ENCODE data around the gene CDK5RAP1.

Gene CDK5RAP1

GRCh38 chr20:33316343-33316742, 85.0 kb downstream of the CDK5RAP1 start:
- Histone ChIP-seq H3K36me3 (ENCODE audit: insufficient read depth, low read length) (no peaks in the 10 kb centered on the region), H3K4me1 (ENCODE audit: insufficient read depth, low read length, poor library complexity, severe bottlenecking) (no peaks in the 10 kb centered on the region), H4K20me1 (ENCODE audit: insufficient read depth, low read length, poor library complexity, severe bottlenecking) (no peaks in the 10 kb centered on the region), H2AFZ (ENCODE audit: low read length) (no peak overlapping the region), H3K79me2 (ENCODE audit: insufficient read depth, low read length) (no peaks in the 10 kb centered on the region), H3F3A (ENCODE audit: low read depth) (no peaks in the 10 kb centered on the region), H3K9ac (ENCODE audit: low read depth, low read length, poor library complexity, severe bottlenecking) (no peak overlapping the region), H3K4me3 (ENCODE audit: low read length, poor library complexity, severe bottlenecking) (no peak overlapping the region), H3K9me2 (replicated peaks; ENCODE audit: low read depth, low read length) (no peaks in the 10 kb centered on the region), H3K9me3 (ENCODE audit: insufficient read depth, low read depth, low read length) (no peaks in the 10 kb centered on the region), H3K27me3 (ENCODE audit: insufficient read depth, low read length, poor library complexity, severe bottlenecking) (no peaks in the 10 kb centered on the region), H3K4me2 (ENCODE audit: low read depth, low read length, poor library complexity, severe bottlenecking) (no peak overlapping the region)
- TF ChIP-seq EZH2phosphoT487 (IDR thresholded peaks at IDR 0.05; ENCODE audit: borderline replicate concordance) (no peak), CTCF (conservative IDR thresholded peaks at IDR 0.05; ENCODE audit: low read length) (no peak)

GRCh38 chr20:33313686-33314314, 87.5 kb downstream of the CDK5RAP1 start:
- Histone ChIP-seq H3K79me2 (ENCODE audit: insufficient read depth, low read length) (no peaks in the 10 kb centered on the region), H3K27me3 (ENCODE audit: insufficient read depth, low read length, poor library complexity, severe bottlenecking) (no peaks in the 10 kb centered on the region), H3K9me3 (ENCODE audit: insufficient read depth, low read depth, low read length) (no peaks in the 10 kb centered on the region), H3K9me2 (replicated peaks; ENCODE audit: low read depth, low read length) (no peaks in the 10 kb centered on the region), H3K9ac (ENCODE audit: low read depth, low read length, poor library complexity, severe bottlenecking) (no peak overlapping the region), H3K36me3 (ENCODE audit: insufficient read depth, low read length) (no peaks in the 10 kb centered on the region), H4K20me1 (ENCODE audit: insufficient read depth, low read length, poor library complexity, severe bottlenecking) (no peaks in the 10 kb centered on the region), H3K4me2 (ENCODE audit: low read depth, low read length, poor library complexity, severe bottlenecking) (no peak overlapping the region), H2AFZ (ENCODE audit: low read length) (no peak overlapping the region), H3K4me3 (ENCODE audit: low read length, poor library complexity, severe bottlenecking) (no peak overlapping the region), H3K4me1 (ENCODE audit: insufficient read depth, low read length, poor library complexity, severe bottlenecking) (no peaks in the 10 kb centered on the region), H3F3A (ENCODE audit: low read depth) (no peaks in the 10 kb centered on the region)
- TF ChIP-seq EZH2phosphoT487 (IDR thresholded peaks at IDR 0.05; ENCODE audit: borderline replicate concordance) (no peak), CTCF (conservative IDR thresholded peaks at IDR 0.05; ENCODE audit: low read length) (no peak)

DNA sequence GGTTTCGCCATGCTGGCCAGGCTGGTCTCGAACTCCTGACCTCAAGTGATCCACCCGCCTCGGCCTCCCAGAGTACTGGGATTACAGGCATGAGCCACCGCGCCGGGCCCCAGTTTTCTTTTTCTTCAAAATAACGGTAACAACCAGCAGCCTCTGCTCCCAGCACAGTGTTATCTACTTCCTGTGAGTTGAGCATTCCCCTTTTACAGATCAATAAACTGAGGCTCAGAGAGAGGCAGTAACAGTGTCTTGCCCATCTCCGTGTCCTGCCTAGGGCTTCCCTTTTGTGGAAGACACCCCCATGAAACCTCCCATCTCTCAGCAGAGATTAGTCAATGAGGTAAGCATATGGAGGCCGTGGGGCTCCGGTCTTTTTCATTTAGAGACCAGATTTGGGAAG, 88.7 kb downstream of the CDK5RAP1 start:
- H3K27me3 ChIP-seq (ENCODE audit: insufficient read depth, low read length, poor library complexity, severe bottlenecking) = no peaks in the 10 kb centered on the region
- H3K4me3 ChIP-seq (ENCODE audit: low read length, poor library complexity, severe bottlenecking) = no peak overlapping the region
- H4K20me1 ChIP-seq (ENCODE audit: insufficient read depth, low read length, poor library complexity, severe bottlenecking) = no peaks in the 10 kb centered on the region

More for the DNA sequence above, 88.7 kb downstream of the CDK5RAP1 start:
- H3K36me3 ChIP-seq (ENCODE audit: insufficient read depth, low read length) = no peaks in the 10 kb centered on the region
- no peak overlapping the region for H2AFZ ChIP-seq (ENCODE audit: low read length)
- no peak overlapping the region for H3K9ac ChIP-seq (ENCODE audit: low read depth, low read length, poor library complexity, severe bottlenecking)
- H3K9me2 ChIP-seq (replicated peaks; ENCODE audit: low read depth, low read length) = no peaks in the 10 kb centered on the region
- no peaks in the 10 kb centered on the region for H3F3A ChIP-seq (ENCODE audit: low read depth)
- no peaks in the 10 kb centered on the region; the same call in 1 of the 2 replicates for H3K9me3 ChIP-seq (ENCODE audit: insufficient read depth, low read depth, low read length)
- H3K4me2 ChIP-seq (ENCODE audit: low read depth, low read length, poor library complexity, severe bottlenecking) = no peak overlapping the region
- no peaks in the 10 kb centered on the region for H3K79me2 ChIP-seq (ENCODE audit: insufficient read depth, low read length)
- no peak for TF ChIP-seq EZH2phosphoT487 (IDR thresholded peaks at IDR 0.05; ENCODE audit: borderline replicate concordance)
- no peak for TF ChIP-seq CTCF (conservative IDR thresholded peaks at IDR 0.05; ENCODE audit: low read length)
- H3K4me1 ChIP-seq (ENCODE audit: insufficient read depth, low read length, poor library complexity, severe bottlenecking) = no peaks in the 10 kb centered on the region

Data from Loucy (cell line).